Type B pancreatic cell (in vitro differentiated cells): ENCODE data around the gene ZAR1. TPM values are rescaled to one million over a fixed set of nuclear protein-coding genes. Genes with fewer than 3 reads are reported as not detected.

ENCODE experiments used
- DNase-seq: peaks from one replicate; pipeline ENCODE4 v3.0.0; 2021; ENCODE audit warnings: mixed read lengths; ENCODE audit not compliant: unreplicated experiment; ENCODE audit errors: extremely low spot score
- H3K27ac Mint-ChIP-seq: 2 replicates; pipeline ENCODE4 v1.8.0; 2021; ENCODE audit warnings: mild to moderate bottlenecking, mixed read lengths
- H3K27me3 Mint-ChIP-seq: 2 replicates; pipeline ENCODE4 v1.8.0; 2021; ENCODE audit warnings: mixed read lengths
- H3K36me3 Mint-ChIP-seq: 2 replicates; pipeline ENCODE4 v1.8.0; 2021; ENCODE audit warnings: mixed read lengths
- H3K4me1 Mint-ChIP-seq: one replicate; pipeline ENCODE4 v1.8.0; 2021; ENCODE audit warnings: mixed read lengths; ENCODE audit not compliant: unreplicated experiment
- H3K4me3 Mint-ChIP-seq: 2 replicates; pipeline ENCODE4 v1.8.0; 2021; ENCODE audit warnings: mild to moderate bottlenecking, mixed read lengths
- H3K9me3 Mint-ChIP-seq: 2 replicates; pipeline ENCODE4 v1.8.0; 2021; ENCODE audit warnings: mixed read lengths
- total RNA-seq: library from RNA; stranded (reverse); gene quantifications from 2 replicates; pipeline ENCODE4 v1.2.1, GENCODE V29; 2021; ENCODE audit warnings: low replicate concordance
- TF ChIP-seq, protein P1 (sequence below): fragments of 200-600 bp; sonication (generic); conservative IDR thresholded peaks from 2 replicates; pipeline ENCODE4 v1.5.0; 2021; ENCODE audit warnings: antibody characterized with exemption, mild to moderate bottlenecking

The ZAR1 gene
- total RNA-seq, 1 donor from 2014 or later, result not detected

DNA sequence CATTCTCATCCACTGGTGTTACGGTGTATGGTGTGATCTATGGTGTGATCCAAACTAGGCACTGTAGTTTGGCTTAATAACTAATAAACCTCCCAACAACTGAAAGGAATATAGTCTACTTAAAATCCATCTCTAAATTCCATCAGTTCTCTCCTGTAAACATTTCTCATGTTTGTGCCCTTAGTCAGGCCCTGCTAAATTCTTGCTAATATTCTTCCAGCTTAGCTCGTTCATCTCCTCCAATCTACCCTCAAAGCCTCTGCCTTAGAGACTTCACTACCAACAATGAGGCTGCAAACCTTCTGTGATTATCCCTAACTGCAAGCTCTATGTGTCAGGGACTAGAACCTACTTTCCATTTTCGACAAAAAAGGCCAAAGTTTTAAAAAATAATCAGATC lies 28.1 kb downstream of the ZAR1 start:
- DNase-seq, result no peak
- H3K4me1 Mint-ChIP-seq, result no peaks in the 10 kb centered on the region
- H3K27ac Mint-ChIP-seq, result no peak overlapping the region
- H3K27me3 Mint-ChIP-seq, result no peaks in the 10 kb centered on the region
- TF ChIP-seq, protein P1, sequence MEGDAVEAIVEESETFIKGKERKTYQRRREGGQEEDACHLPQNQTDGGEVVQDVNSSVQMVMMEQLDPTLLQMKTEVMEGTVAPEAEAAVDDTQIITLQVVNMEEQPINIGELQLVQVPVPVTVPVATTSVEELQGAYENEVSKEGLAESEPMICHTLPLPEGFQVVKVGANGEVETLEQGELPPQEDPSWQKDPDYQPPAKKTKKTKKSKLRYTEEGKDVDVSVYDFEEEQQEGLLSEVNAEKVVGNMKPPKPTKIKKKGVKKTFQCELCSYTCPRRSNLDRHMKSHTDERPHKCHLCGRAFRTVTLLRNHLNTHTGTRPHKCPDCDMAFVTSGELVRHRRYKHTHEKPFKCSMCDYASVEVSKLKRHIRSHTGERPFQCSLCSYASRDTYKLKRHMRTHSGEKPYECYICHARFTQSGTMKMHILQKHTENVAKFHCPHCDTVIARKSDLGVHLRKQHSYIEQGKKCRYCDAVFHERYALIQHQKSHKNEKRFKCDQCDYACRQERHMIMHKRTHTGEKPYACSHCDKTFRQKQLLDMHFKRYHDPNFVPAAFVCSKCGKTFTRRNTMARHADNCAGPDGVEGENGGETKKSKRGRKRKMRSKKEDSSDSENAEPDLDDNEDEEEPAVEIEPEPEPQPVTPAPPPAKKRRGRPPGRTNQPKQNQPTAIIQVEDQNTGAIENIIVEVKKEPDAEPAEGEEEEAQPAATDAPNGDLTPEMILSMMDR, result no peak
- no peaks in the 10 kb centered on the region for H3K9me3 Mint-ChIP-seq
- H3K4me3 Mint-ChIP-seq, result no peak overlapping the region
- peaks cover 42% of the 10 kb centered on the region for H3K36me3 Mint-ChIP-seq

DNA sequence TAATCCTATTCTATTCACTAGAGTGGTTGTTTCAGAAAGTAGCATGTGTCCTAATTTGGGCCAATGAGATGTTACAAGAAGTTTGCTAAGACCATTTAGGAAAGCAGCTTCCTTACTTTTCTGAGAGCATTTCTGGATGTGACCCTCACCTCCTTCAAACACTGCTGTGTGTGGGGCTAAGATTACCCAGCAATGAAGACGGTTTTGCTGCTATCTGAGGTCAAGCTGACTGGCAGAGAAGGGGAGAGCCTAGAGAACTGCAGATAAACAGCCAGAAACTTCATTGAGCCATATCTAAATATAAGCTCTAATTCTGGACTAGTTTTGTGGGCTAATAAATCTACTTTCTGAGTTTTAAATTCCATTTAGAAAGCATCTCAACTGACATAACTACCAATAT lies 36.4 kb downstream of the ZAR1 start:
- no peak for DNase-seq
- H3K36me3 Mint-ChIP-seq, result peaks cover 46% of the 10 kb centered on the region

DNA sequence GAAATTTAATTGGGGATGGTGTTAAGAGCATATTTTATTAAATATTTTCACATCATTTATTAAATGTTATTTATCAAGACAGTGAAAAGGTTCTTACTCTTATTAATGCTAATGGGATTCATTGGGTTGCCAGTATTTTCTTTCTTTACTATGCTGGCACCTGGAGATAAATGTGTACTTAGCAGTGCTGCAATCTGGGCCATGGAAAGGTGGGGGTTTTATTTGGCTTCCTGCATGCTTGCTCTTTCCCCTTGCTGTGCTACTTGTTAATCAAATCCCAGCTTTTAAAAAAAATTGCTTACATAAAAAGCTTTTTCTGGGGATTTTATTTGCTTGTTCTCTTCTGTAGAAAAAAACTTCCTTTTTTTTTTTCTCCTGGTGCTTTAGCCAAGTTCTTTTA lies 48.3 kb downstream of the ZAR1 start:
- no peaks in the 10 kb centered on the region for H3K9me3 Mint-ChIP-seq
- H3K36me3 Mint-ChIP-seq, result peaks cover 20% of the 10 kb centered on the region
- H3K4me1 Mint-ChIP-seq, result no peaks in the 10 kb centered on the region
- no peak overlapping the region for H3K27ac Mint-ChIP-seq
- no peak for DNase-seq
- no peak overlapping the region for H3K4me3 Mint-ChIP-seq
- H3K27me3 Mint-ChIP-seq, result no peaks in the 10 kb centered on the region
- TF ChIP-seq, protein P1, result no peak

More for the DNA sequence above, 36.4 kb downstream of the ZAR1 start:
- Mint-ChIP-seq H3K4me1 (no peaks in the 10 kb centered on the region), H3K9me3 (no peaks in the 10 kb centered on the region), H3K27me3 (no peaks in the 10 kb centered on the region), H3K27ac (no peak overlapping the region), H3K4me3 (no peak overlapping the region)
- TF ChIP-seq, protein P1, result no peak

DNA sequence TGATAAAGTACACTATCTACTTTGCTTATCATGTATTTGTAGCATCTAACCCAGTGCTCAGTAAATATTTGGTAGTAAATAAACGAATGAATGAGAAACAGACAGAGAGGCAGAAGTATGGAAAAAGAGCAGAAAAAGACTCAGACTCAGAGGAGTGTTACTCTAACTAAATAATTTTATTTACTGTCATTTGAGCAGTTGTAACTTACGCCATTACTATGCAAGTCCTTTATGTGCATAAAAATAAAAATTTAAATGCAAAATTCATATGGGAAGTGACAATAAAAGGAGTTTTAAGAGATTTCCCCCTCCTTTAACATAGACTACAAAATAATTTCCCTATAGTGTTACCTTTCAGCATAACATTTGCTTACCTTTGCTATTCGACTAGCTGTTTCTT lies 49.5 kb downstream of the ZAR1 start:
- Mint-ChIP-seq H3K36me3 (peaks cover 23% of the 10 kb centered on the region), H3K4me3 (no peak overlapping the region), H3K27me3 (no peaks in the 10 kb centered on the region), H3K9me3 (no peaks in the 10 kb centered on the region), H3K27ac (no peak overlapping the region), H3K4me1 (no peaks in the 10 kb centered on the region)
- DNase-seq, result no peak
- TF ChIP-seq, protein P1, result no peak

DNA sequence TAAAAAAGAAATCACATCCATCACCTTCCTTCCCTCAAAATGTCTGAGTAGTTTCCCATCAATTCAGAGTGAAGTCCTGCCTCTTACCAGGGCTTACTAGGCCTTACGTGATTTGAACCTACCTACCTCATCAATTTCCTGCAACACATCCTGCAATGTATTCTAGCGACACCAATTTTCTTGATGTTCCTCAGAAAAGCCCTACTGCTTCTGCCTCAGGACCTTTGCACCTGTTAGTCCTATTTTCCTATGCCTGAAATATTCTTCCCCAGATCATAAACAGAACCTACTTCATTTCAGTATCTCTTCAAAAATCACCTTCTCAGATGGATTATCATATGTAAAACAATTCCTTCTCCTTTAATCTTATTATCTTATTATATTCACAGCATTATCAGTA lies 52.8 kb downstream of the ZAR1 start:
- H3K36me3 Mint-ChIP-seq, result peaks cover 24% of the 10 kb centered on the region

More for the DNA sequence above, 52.8 kb downstream of the ZAR1 start:
- no peak overlapping the region for H3K27ac Mint-ChIP-seq
- H3K27me3 Mint-ChIP-seq, result no peaks in the 10 kb centered on the region
- no peaks in the 10 kb centered on the region for H3K9me3 Mint-ChIP-seq
- no peak for DNase-seq
- no peaks in the 10 kb centered on the region for H3K4me1 Mint-ChIP-seq
- TF ChIP-seq, protein P1, result no peak
- H3K4me3 Mint-ChIP-seq, result no peak overlapping the region
